ENCODE measurements around the gene PCSK6.

DNA sequence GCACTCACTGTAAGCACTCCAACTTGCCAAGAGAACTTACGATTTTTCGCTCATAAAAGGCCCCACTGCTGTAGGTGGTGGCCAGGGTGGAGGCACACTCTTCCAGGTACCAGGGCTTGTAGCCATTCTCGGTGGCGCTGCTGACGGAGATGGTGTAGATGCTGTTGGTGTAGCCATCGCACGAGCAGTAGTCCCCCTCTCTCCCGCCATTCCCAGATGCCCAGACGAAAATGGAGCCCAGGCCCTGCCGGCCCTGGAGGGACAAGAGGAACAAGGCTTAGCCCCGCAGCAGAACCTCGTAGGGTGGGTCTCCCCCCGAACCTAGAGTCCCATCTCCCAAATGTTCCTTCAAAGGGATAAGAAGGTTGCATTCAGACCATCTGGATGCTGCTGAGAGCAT lies 96.3 kb downstream of the PCSK6 start:
- TF ChIP-seq, protein P1, sequence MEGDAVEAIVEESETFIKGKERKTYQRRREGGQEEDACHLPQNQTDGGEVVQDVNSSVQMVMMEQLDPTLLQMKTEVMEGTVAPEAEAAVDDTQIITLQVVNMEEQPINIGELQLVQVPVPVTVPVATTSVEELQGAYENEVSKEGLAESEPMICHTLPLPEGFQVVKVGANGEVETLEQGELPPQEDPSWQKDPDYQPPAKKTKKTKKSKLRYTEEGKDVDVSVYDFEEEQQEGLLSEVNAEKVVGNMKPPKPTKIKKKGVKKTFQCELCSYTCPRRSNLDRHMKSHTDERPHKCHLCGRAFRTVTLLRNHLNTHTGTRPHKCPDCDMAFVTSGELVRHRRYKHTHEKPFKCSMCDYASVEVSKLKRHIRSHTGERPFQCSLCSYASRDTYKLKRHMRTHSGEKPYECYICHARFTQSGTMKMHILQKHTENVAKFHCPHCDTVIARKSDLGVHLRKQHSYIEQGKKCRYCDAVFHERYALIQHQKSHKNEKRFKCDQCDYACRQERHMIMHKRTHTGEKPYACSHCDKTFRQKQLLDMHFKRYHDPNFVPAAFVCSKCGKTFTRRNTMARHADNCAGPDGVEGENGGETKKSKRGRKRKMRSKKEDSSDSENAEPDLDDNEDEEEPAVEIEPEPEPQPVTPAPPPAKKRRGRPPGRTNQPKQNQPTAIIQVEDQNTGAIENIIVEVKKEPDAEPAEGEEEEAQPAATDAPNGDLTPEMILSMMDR (IDR thresholded peaks at IDR 0.05; ENCODE audit: low read length): no peak
- no peak for TF ChIP-seq EZH2 (optimal IDR thresholded peaks at IDR 0.05; ENCODE audit: low read depth, low read length)

Data from MM.1S (cell line).